ENCODE data around the gene ZBED2.

DNA sequence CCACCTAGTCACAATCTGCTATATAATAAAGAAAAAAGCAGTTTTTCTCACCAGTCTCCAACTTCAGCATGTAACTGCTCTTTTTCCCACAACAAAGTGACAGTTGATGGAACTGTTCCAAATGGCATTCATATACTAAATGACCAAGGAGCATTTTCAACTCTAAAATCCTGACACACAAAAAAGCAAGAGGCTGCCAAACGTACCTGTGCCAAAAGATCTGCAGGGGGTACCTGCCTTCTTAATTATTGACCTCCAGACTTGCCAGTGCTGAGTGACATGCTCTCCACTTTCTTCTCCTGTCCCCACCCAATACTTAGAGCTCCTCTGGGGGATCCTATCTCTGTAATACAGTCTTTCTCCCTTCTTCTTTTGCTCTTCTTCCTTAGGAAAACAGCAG, 18.0 kb downstream of the ZBED2 start:
- TF ChIP-seq, protein P1, sequence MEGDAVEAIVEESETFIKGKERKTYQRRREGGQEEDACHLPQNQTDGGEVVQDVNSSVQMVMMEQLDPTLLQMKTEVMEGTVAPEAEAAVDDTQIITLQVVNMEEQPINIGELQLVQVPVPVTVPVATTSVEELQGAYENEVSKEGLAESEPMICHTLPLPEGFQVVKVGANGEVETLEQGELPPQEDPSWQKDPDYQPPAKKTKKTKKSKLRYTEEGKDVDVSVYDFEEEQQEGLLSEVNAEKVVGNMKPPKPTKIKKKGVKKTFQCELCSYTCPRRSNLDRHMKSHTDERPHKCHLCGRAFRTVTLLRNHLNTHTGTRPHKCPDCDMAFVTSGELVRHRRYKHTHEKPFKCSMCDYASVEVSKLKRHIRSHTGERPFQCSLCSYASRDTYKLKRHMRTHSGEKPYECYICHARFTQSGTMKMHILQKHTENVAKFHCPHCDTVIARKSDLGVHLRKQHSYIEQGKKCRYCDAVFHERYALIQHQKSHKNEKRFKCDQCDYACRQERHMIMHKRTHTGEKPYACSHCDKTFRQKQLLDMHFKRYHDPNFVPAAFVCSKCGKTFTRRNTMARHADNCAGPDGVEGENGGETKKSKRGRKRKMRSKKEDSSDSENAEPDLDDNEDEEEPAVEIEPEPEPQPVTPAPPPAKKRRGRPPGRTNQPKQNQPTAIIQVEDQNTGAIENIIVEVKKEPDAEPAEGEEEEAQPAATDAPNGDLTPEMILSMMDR (IDR thresholded peaks at IDR 0.05) = no peak
- no peak for TF ChIP-seq POLR2AphosphoS5 (IDR thresholded peaks at IDR 0.05)
